Duodenal mucosa (tissue), 2 donors: ENCODE results near the gene ZNF667.

ENCODE experiments used
- H3K27ac ChIP-seq: one replicate; pipeline ENCODE4 v1.7.0; 2013; ENCODE audit warnings: low read depth, low read length
- H3K27me3 ChIP-seq, 2 donors: one replicate each; pipeline ENCODE4 v1.7.0; 2013; ENCODE audit warnings: low read length in 2 of 2, control low read depth in 1 of 2; ENCODE audit not compliant: insufficient read depth in 2 of 2, control insufficient read depth in 1 of 2
- H3K36me3 ChIP-seq, 2 donors: one replicate each; pipeline ENCODE4 v1.7.0; 2013; ENCODE audit warnings: low read length in 2 of 2, control low read depth in 1 of 2; ENCODE audit not compliant: insufficient read depth in 2 of 2, control insufficient read depth in 1 of 2
- H3K4me1 ChIP-seq, 2 donors: one replicate each; pipeline ENCODE4 v1.7.0; 2013; ENCODE audit warnings: low read length in 2 of 2, control low read depth in 1 of 2; ENCODE audit not compliant: insufficient read depth in 2 of 2, control insufficient read depth in 1 of 2
- H3K4me3 ChIP-seq, 2 donors: one replicate each; pipeline ENCODE4 v1.7.0; 2013; ENCODE audit warnings: low read length in 2 of 2, low read depth in 1 of 2
- H3K9ac ChIP-seq, 2 donors: one replicate each; pipeline ENCODE4 v1.7.0; 2013; ENCODE audit warnings: low read length in 2 of 2, low read depth in 1 of 2
- H3K9me3 ChIP-seq, 2 donors: one replicate each; pipeline ENCODE4 v1.7.0; 2013; ENCODE audit warnings: low read length in 2 of 2, control low read depth in 1 of 2; ENCODE audit not compliant: control insufficient read depth in 1 of 2

Gene ZNF667

GRCh38 chr19:56476651-56477428 lies at the start of gene ZNF667:
Gene ZNF667, minus strand, starts transcription at chr19:56477345. Its CDS starts 14,975 bp downstream, at chr19:56462370.
- H3K4me1 ChIP-seq: no peaks in the 10 kb centered on the region
- H3K27ac ChIP-seq: peak within 1 kb of the TSS; percentile 50
- H3K27me3 ChIP-seq: no peaks in the 10 kb centered on the region
- H3K4me3 ChIP-seq: peak within 1 kb of the TSS; percentile 69 to 71
- peaks cover 0 to 3% of the 10 kb centered on the region in 2 donors for H3K36me3 ChIP-seq
- H3K9ac ChIP-seq: peak within 1 kb of the TSS; percentile 5 to 43
- H3K9me3 ChIP-seq: peaks cover 51 to 64% of the 10 kb centered on the region in 2 donors

DNA sequence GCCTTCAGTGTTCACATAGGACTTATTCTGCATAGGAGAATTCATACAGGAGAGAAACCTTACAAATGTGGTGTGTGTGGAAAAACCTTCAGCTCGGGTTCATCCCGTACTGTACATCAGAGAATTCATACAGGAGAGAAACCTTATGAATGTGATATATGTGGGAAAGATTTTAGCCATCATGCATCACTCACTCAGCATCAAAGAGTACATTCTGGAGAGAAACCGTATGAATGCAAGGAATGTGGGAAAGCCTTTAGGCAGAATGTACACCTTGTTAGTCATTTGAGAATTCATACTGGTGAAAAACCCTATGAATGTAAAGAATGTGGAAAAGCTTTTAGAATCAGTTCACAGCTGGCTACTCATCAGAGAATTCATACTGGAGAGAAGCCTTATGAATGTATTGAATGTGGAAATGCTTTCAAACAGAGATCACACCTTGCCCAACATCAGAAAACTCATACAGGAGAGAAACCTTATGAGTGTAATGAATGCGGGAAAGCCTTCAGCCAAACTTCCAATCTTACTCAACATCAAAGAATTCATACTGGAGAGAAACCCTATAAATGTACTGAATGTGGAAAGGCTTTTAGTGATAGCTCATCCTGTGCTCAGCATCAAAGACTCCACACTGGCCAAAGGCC lies 48.2 kb upstream of the ZNF667 start:
- Histone ChIP-seq H3K36me3 (peaks cover 0 to 4% of the 10 kb centered on the region in 2 donors), H3K9ac (no peak overlapping the region), H3K27me3 (no peaks in the 10 kb centered on the region), H3K27ac (no peak overlapping the region), H3K4me3 (peak overlapping the region in 1 of 2 donors; percentile 25), H3K9me3 (peaks cover 81 to 94% of the 10 kb centered on the region in 2 donors), H3K4me1 (no peaks in the 10 kb centered on the region)

- H3K27ac ChIP-seq: peak overlapping the region; percentile 95
- no peaks in the 10 kb centered on the region for H3K27me3 ChIP-seq
- peak overlapping the region; percentile 45 to 55 for H3K9ac ChIP-seq
- peaks cover 0 to 7% of the 10 kb centered on the region in 2 donors for H3K4me1 ChIP-seq
- peaks cover 25 to 37% of the 10 kb centered on the region in 2 donors for H3K9me3 ChIP-seq
- peak overlapping the region; percentile 70 to 72 for H3K4me3 ChIP-seq
- H3K36me3 ChIP-seq: no peaks in the 10 kb centered on the region
Observed at GRCh38 chr19:56508290-56508778, 31.2 kb upstream of the ZNF667 start.

DNA sequence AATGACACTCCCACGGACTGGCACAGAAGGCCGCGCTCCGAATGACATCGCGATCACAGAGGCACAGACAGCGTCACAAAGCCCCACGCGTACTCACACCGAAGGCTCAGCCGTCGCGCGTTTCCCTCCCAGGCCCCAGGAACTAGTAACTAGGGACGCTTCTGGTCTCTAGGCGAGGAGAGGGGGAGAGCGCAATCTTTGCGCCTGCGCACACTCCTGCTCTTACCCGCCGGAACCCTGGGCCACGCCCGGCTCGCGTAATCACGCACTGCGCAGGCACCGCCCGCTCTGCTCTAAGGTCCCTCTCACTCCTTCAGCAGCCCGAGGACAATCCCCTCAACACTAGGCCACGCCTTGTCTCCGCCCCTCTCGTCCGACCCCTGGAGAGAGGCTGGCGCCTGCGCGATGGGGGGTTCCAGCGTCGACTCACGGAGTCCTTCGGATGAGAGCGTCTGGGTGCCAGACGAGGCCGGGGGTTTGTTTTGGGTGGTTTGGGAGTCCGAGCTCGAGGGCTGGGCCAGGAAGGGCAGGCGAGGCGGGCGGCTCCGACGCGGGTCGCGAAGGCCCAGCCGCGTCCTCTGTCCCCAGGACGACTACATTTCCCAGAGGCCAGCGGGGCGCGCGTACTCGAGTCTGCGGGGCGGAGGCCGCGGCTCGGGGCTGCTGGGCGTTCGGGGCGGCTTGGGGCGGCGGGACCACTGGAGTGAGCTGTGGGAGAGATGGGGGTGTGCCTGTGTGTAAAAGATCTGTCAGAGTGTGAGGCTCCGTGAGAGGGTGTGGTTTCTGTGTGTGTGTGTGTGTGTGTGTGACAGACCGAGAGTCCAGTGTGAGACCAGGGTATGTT lies 30.5 kb upstream of the ZNF667 start, which contains the start of gene ZNF471:
TSS of gene ZNF471 (plus strand) at position 410 of the 844 bp plus-strand sequence. CDS start 3,717 bp downstream, outside the sequence.
- H3K27me3 ChIP-seq: no peaks in the 10 kb centered on the region
- H3K9me3 ChIP-seq: peaks cover 30 to 40% of the 10 kb centered on the region in 2 donors
- H3K4me3 ChIP-seq: peak within 1 kb of the TSS; percentile 70 to 72
- H3K36me3 ChIP-seq: no peaks in the 10 kb centered on the region
- H3K9ac ChIP-seq: peak within 1 kb of the TSS; percentile 45 to 55
- peaks cover 0 to 7% of the 10 kb centered on the region in 2 donors for H3K4me1 ChIP-seq
- peak within 1 kb of the TSS; percentile 95 for H3K27ac ChIP-seq

DNA sequence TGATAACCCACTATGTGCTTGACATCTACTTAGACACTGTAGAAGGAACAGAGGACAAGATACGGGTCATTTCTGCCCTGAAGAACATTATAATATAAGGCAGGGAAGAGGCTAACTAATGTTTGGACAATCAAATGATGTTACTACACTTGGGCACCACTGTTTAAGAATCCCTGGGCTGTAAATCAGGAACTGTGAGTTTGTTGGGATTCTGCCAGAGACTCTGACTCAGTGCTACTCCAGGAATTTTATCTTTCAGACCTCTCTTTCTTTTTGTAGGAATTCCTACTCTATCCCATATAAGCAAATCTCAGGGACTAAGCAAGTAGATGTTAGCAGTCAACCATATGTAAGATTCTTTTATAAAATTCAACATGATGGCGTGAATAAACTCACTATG lies 27.4 kb upstream of the ZNF667 start:
- Histone ChIP-seq H3K9ac (no peak overlapping the region), H3K27me3 (no peaks in the 10 kb centered on the region), H3K4me1 (peaks cover 0 to 7% of the 10 kb centered on the region in 2 donors), H3K27ac (no peak overlapping the region), H3K4me3 (no peak overlapping the region), H3K36me3 (no peaks in the 10 kb centered on the region), H3K9me3 (peaks cover 30 to 35% of the 10 kb centered on the region in 2 donors)

GRCh38 chr19:56491399-56491798 lies 14.3 kb upstream of the ZNF667 start:
- peaks cover 40 to 64% of the 10 kb centered on the region in 2 donors for H3K9me3 ChIP-seq
- H3K27ac ChIP-seq: no peak overlapping the region
- H3K4me1 ChIP-seq: no peaks in the 10 kb centered on the region
- no peak overlapping the region for H3K9ac ChIP-seq
- H3K27me3 ChIP-seq: no peaks in the 10 kb centered on the region
- peaks cover 3 to 4% of the 10 kb centered on the region in 2 donors for H3K36me3 ChIP-seq
- no peak overlapping the region for H3K4me3 ChIP-seq

DNA sequence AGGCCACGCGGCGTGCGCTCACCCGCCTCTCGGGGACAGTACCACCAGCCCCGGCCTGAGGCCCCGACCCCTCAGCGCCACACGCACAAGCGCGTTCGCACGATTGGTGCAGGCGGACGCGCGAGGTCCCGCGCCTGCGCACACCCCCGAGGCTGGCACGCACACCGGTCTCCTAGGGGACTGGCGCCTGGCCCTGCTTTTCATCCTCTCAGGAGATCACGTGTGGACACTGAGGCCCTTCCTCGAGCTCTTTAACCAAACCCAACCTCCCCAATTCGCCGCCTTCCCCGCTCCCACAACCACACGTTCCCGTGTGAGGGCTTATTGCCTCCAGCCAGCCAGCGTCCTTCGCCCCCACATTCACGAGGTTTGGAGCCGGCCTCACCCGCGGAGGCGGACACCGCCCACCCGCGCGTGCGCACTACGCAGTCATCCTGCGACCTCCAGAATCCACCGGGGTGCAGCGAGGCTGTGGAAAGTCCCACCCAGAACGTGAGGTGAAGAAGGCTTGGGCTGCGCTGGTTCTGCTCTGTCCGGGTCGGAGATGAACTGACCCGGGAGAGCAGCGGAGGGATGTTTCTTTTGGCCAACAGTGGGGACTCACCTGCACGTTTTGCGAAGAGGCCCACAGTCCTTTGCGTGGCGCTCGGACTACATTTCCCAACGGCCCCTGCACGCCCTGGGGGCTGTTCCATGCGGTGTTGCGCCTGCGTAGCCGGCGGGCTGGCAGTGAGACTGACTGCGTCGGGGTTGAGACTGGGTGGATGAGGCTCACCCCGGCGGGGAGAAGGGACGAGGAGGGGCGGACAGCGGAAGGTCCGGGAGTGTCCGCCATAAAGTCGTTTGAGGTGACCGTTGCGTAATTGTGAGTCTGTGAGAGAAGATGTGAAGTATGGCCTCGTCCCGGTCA lies 539 bp upstream of the ZNF667 start:
- Histone ChIP-seq H3K9me3 (peaks cover 43 to 60% of the 10 kb centered on the region in 2 donors), H3K9ac (peak overlapping the region; percentile 5 to 43), H3K27ac (peak overlapping the region; percentile 50)

GRCh38 chr19:56476093-56476492 lies 1.1 kb downstream of the ZNF667 start:
- peaks cover 0 to 3% of the 10 kb centered on the region in 2 donors for H3K36me3 ChIP-seq
- H3K9me3 ChIP-seq: peaks cover 53 to 67% of the 10 kb centered on the region in 2 donors
- H3K9ac ChIP-seq: no peak overlapping the region
- H3K4me3 ChIP-seq: no peak overlapping the region
- no peak overlapping the region for H3K27ac ChIP-seq
- no peaks in the 10 kb centered on the region for H3K27me3 ChIP-seq
- no peaks in the 10 kb centered on the region for H3K4me1 ChIP-seq

More for the DNA sequence above, 539 bp upstream of the ZNF667 start:
- H3K36me3 ChIP-seq: peaks cover 0 to 2% of the 10 kb centered on the region in 2 donors
- no peaks in the 10 kb centered on the region for H3K4me1 ChIP-seq
- no peaks in the 10 kb centered on the region for H3K27me3 ChIP-seq
- H3K4me3 ChIP-seq: peak overlapping the region; percentile 69 to 71

- Histone ChIP-seq H3K36me3 (peaks cover 0 to 3% of the 10 kb centered on the region in 2 donors), H3K27ac (no peak overlapping the region), H3K9me3 (peaks cover 61 to 67% of the 10 kb centered on the region in 2 donors), H3K4me1 (no peaks in the 10 kb centered on the region), H3K27me3 (no peaks in the 10 kb centered on the region), H3K4me3 (no peak overlapping the region), H3K9ac (no peak overlapping the region)
Observed at GRCh38 chr19:56474308-56474707, 2.8 kb downstream of the ZNF667 start.
